AG09309 (cell line): ENCODE results near the gene CACNA1C.

Experiments
- DNase-seq: peaks from one replicate; pipeline ENCODE4 v3.0.0-alpha.2; 2010; ENCODE audit warnings: low read depth
- H3K4me3 ChIP-seq: 2 replicates; pipeline ENCODE4 v1.5.1; 2011; ENCODE audit warnings: mild to moderate bottlenecking, low read depth, low read length, moderate library complexity; ENCODE audit not compliant: control insufficient read depth
- TF ChIP-seq, protein P1 (sequence below): IDR thresholded peaks from 2 replicates; pipeline ENCODE4 v1.5.1; 2011; ENCODE audit warnings: mild to moderate bottlenecking, low read depth, low read length, inconsistent platforms; ENCODE audit not compliant: insufficient read depth, control insufficient read depth; ENCODE audit errors: missing control alignments

Gene CACNA1C

DNA sequence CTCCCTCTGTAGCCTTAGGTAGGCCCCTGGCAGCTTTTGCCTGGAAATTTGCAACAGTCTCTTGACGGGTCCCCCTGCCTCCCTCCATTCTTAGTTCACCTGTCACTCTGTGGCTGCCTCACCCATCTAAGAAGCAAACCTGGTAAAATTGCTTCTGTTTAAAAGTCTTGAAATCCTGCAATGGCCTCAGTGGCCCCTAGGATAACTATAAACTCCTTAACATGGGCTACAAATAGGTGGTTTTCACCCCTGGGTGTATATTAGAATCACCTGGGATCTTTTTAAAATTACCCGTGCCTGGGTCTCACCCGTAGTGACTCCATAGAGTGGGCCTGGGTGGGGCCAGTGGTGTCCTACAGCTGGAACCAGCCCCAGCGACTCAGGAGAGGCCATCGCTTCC, 332.7 kb downstream of the CACNA1C start:
- DNase-seq: no peak
- TF ChIP-seq, protein P1, sequence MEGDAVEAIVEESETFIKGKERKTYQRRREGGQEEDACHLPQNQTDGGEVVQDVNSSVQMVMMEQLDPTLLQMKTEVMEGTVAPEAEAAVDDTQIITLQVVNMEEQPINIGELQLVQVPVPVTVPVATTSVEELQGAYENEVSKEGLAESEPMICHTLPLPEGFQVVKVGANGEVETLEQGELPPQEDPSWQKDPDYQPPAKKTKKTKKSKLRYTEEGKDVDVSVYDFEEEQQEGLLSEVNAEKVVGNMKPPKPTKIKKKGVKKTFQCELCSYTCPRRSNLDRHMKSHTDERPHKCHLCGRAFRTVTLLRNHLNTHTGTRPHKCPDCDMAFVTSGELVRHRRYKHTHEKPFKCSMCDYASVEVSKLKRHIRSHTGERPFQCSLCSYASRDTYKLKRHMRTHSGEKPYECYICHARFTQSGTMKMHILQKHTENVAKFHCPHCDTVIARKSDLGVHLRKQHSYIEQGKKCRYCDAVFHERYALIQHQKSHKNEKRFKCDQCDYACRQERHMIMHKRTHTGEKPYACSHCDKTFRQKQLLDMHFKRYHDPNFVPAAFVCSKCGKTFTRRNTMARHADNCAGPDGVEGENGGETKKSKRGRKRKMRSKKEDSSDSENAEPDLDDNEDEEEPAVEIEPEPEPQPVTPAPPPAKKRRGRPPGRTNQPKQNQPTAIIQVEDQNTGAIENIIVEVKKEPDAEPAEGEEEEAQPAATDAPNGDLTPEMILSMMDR: no peak

DNA sequence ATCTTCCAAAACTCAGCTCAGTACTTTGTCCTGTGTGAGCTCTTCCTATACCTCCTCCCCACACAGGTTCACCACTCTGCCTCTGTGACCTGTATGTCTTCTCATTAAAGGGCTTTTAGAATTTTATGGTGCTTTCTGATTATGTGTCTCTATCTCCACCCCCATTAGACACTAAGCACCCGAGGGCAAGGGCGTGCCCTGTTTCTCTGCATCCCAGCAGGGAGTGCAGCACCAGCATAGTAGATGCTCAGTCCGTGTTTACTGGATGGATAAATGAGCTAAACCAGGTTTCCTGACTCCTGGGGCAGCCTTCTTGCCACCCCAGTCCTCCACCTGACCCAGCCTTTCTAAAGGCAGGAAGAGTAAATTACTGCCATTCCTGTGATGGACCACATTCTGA, 333.8 kb downstream of the CACNA1C start:
- no peak overlapping the region for H3K4me3 ChIP-seq
- TF ChIP-seq, protein P1: no peak
- DNase-seq: no peak

More for the DNA sequence above, 332.7 kb downstream of the CACNA1C start:
- H3K4me3 ChIP-seq: no peak overlapping the region; the same call in 1 of the 2 replicates

DNA sequence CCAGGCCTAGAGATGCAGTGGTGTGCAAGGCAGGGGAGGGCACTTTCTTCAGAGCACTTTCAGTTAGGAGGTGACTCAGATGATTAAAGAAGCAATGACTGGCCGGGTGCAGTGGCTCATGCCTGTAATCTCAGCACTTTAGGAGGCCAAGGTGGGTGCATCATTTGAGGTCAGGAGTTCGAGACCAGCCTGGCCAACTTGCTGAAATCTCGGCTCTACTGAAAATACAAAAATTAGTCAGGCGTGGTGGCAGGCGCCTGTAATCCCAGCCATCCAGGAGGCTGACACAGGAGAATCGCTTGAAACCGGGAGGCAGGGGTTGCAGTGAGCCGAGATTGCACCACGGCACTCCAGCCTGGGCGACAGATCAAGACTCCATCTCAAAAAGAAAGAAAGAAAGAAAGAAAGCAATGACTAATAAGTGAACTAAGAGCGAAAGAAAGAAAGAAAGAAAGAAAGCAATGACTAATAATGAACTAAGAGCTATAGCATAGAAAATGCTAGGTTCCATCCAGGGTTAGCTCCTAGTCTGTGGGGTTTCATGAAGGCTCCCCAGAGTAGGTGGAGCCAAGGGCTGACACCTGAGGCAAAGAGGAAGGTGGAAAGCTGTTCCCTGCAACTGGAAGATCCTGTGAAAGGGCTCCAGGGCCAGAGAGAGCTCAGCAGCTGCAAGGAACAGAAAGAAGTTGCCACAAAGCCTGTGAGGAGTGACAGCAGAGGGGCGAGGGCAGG, 334.5 kb downstream of the CACNA1C start:
- DNase-seq: no peak
- H3K4me3 ChIP-seq: no peak overlapping the region
- TF ChIP-seq, protein P1: no peak

DNA sequence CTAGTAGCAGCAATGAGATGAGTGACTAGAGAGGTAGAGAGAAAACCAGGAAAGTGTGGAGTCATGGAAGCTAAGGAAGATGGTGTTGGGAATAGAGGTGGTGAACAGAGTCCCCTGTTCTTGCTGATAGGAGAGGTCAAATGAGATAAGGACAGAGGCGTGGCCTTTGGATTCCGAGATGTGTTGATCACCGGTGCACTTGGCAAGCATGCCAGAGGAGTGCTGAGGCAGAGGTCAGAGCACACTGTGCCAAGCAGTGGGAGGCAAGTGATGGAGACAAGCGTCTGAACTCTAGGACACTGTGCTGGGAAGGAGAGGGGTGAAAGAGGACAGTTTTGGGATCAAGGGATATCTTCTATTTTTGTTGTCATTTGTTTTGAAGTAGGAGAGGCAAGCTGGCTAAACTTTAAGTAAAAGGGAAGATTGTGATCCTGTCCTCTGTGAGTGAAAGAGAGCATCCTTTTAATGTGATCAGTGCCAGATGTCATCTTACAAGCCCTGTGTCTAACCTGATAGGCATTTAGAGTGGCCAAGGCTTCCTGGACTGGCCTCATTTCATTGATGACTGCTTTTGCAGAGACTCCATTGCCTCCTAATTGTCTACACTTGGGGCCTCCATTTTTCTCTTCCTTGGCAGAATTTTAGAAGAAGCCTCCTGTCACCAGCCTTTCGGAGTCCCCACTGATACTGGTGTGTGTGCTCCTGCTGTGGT, 336.4 kb downstream of the CACNA1C start:
- DNase-seq: no peak

DNA sequence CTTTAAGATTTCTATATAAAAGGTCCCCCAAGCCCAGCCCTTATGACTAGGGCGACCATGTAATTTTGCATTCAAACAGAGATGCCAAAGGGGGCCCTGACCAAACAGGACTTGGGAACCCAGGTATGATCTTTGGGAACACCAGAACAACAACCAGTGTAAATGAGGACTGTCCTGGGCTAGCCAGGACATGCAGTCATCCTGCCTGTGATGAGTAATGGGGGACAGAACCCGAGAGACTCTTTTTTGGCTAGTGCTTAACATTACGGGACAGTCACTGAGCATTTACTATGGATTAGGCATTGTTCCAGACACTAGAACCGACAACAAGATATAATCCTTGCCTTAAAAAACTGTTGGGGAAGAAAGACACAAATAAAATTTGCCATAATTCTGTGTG, 337.3 kb downstream of the CACNA1C start:
- H3K4me3 ChIP-seq: no peak overlapping the region
- DNase-seq: no peak
- TF ChIP-seq, protein P1: no peak

More for the DNA sequence above, 336.4 kb downstream of the CACNA1C start:
- TF ChIP-seq, protein P1: no peak
- no peak overlapping the region for H3K4me3 ChIP-seq

DNA sequence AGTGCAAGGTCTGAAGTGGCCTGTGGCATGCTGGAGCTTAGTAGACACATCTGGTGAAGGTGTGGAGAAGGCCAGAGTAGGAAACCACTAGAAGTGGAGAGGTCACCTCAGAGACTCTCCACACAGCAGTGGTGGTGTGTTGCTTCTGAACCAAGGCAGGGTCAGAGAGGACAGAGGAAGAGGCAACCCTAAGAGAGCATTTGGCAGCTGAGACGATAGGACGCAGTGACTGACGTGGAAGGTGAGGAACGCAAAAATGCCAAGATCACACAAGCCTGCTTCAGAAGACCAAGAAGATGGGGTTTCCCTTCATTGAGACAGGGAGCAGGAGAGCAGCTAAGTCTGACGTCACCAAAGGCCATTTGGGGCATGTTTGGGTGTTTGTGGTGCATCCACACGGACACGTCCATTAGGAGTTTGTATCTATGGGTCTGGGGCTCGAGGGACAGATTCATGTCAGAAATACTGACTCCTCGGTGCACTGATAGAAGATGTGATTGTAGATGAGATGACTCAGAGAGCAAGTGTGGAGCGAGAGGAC, 338.1 kb downstream of the CACNA1C start:
- DNase-seq: no peak
- no peak overlapping the region for H3K4me3 ChIP-seq
- TF ChIP-seq, protein P1: no peak
